Loucy (cell line): ENCODE data around the gene MON2.

Experiments used
- EZH2phosphoT487 ChIP-seq: fragments of 200-600 bp; IDR thresholded peaks from 2 replicates; pipeline ENCODE4 v1.6.1; 2018; ENCODE audit warnings: antibody characterized with exemption, mild to moderate bottlenecking, moderate library complexity, borderline replicate concordance
- TF ChIP-seq, protein P1 (sequence below): fragments of 200-600 bp; sonication (generic); conservative IDR thresholded peaks from 2 replicates; pipeline ENCODE4 v1.5.1; 2014; ENCODE audit warnings: mild to moderate bottlenecking, antibody characterized with exemption, low read length

DNA sequence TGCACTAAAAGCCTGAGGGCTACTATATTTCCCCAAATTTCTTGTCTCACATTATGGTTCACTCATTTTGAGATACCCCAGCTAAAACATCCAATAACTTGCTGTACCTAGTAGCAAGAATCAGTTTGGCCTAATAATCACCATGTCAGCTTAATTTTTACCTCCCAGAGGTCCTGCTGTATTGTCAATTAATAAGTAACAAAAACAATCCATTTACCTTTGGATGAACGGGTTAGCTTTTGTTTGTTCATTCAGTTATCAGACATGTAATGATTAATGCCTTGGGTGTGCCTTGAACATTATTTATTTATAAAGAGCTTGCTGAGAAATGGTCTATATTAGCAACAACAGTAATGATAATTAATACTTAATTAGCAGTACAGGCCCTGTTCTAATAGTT lies 57.0 kb downstream of the MON2 start:
- TF ChIP-seq, protein P1, sequence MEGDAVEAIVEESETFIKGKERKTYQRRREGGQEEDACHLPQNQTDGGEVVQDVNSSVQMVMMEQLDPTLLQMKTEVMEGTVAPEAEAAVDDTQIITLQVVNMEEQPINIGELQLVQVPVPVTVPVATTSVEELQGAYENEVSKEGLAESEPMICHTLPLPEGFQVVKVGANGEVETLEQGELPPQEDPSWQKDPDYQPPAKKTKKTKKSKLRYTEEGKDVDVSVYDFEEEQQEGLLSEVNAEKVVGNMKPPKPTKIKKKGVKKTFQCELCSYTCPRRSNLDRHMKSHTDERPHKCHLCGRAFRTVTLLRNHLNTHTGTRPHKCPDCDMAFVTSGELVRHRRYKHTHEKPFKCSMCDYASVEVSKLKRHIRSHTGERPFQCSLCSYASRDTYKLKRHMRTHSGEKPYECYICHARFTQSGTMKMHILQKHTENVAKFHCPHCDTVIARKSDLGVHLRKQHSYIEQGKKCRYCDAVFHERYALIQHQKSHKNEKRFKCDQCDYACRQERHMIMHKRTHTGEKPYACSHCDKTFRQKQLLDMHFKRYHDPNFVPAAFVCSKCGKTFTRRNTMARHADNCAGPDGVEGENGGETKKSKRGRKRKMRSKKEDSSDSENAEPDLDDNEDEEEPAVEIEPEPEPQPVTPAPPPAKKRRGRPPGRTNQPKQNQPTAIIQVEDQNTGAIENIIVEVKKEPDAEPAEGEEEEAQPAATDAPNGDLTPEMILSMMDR, result no peak
- TF ChIP-seq EZH2phosphoT487, result no peak
